Caco-2 (cell line): Measurements from ENCODE around the gene KIF1C. TPM values are rescaled to one million over a fixed set of nuclear protein-coding genes. Genes with fewer than 3 reads are reported as not detected.

Experiments used
- BruUV-seq: library from RNA; stranded (reverse); fragments of 400-500 nt; replicated peaks from 2 replicates; lab custom pipeline; 2021; lab: Mats Ljungman, UMichigan
- CTCF ChIA-PET: fragments of 300-600 bp; sonication (Branson Sonifier 250); formaldehyde crosslinking; loops from one replicate; lab custom pipeline; 2022; ENCODE audit warnings: antibody characterized with exemption; lab: Charles Lee
- POLR2A ChIA-PET: fragments of 300-600 bp; sonication (Branson Sonifier 250); formaldehyde crosslinking; loops from one replicate; lab custom pipeline; 2022; ENCODE audit warnings: antibody characterized with exemption; lab: Charles Lee
- DNase-seq, 2 experiments: peaks; one replicate each; pipeline versions ENCODE4 v3.0.0 to v3.0.0-alpha.2; 2020 to 2022
- H3K27me3 ChIP-seq: replicated peaks from 2 replicates; pipeline ENCODE4 v1.6.0; 2011; ENCODE audit warnings: low read length; ENCODE audit not compliant: control insufficient read depth, insufficient read depth
- H3K36me3 ChIP-seq: 2 replicates; pipeline ENCODE4 v1.5.1; 2011; ENCODE audit warnings: low read length; ENCODE audit not compliant: control insufficient read depth, insufficient read depth
- H3K4me1 ChIP-seq: fragments of 250-450 bp; sonication (Bioruptor Pico); 2 replicates; pipeline ENCODE4 v1.5.1; 2020; ENCODE audit warnings: mild to moderate bottlenecking
- H3K4me3 ChIP-seq: 2 replicates; pipeline ENCODE4 v1.5.1; 2011; ENCODE audit warnings: low read depth, mild to moderate bottlenecking, control low read depth, low read length
- H3K9me3 ChIP-seq: fragments of 250-450 bp; sonication (Bioruptor Pico); 2 replicates; pipeline ENCODE4 v1.5.1; 2020; ENCODE audit warnings: mild to moderate bottlenecking, moderate library complexity
- H3K27ac Mint-ChIP-seq: one replicate; pipeline ENCODE4 v1.8.0; 2022; ENCODE audit warnings: mixed read lengths; ENCODE audit not compliant: unreplicated experiment
- H3K27me3 Mint-ChIP-seq: one replicate; pipeline ENCODE4 v1.8.0; 2022; ENCODE audit warnings: mixed read lengths; ENCODE audit not compliant: insufficient read depth, unreplicated experiment
- H3K36me3 Mint-ChIP-seq: one replicate; pipeline ENCODE4 v1.8.0; 2022; ENCODE audit warnings: mild to moderate bottlenecking, mixed read lengths; ENCODE audit not compliant: insufficient read depth, unreplicated experiment
- H3K4me1 Mint-ChIP-seq: one replicate; pipeline ENCODE4 v1.8.0; 2022; ENCODE audit warnings: low read depth, mixed read lengths; ENCODE audit not compliant: unreplicated experiment
- H3K4me3 Mint-ChIP-seq: one replicate; pipeline ENCODE4 v1.8.0; 2022; ENCODE audit warnings: mild to moderate bottlenecking, moderate library complexity, mixed read lengths; ENCODE audit not compliant: unreplicated experiment
- H3K9me3 Mint-ChIP-seq: one replicate; pipeline ENCODE4 v1.8.0; 2022; ENCODE audit warnings: mixed read lengths; ENCODE audit not compliant: unreplicated experiment
- intact Hi-C: fragments of 100-400 bp; cut with micrococcal nuclease; formaldehyde crosslinking; loops from one replicate; pipeline ENCODE4 v1.10.0; 2022; ENCODE audit not compliant: unreplicated experiment
- total RNA-seq: library from RNA; stranded (reverse); gene quantifications from 2 replicates; pipeline ENCODE4 v1.2.3, GENCODE V29; 2022
- TF ChIP-seq, protein P1 (sequence below), 2 experiments: fragments of 200-600 bp in 1 of 2; IDR thresholded peaks; 1 replicate in 1 of 2; 2 replicates in 1 of 2; pipeline versions ENCODE4 v1.5.1 to v1.8.0; 2011 to 2022; ENCODE audit warnings: antibody characterized with exemption in 1 of 2, control low read depth in 1 of 2, inconsistent platforms in 1 of 2, low read depth in 1 of 2, low read length in 1 of 2, mild to moderate bottlenecking in 1 of 2, moderate library complexity in 1 of 2; ENCODE audit not compliant: insufficient read depth in 1 of 2, severe bottlenecking in 1 of 2, unreplicated experiment in 1 of 2

The KIF1C gene
- total RNA-seq, 1 experiment from 2014 or later = 87.5 TPM

- no peak for DNase-seq
- H3K9me3 ChIP-seq = no peaks in the 10 kb centered on the region
- intact Hi-C loops = no loop called here
- no peaks in the 10 kb centered on the region for H3K27me3 ChIP-seq
- BruUV-seq = TSS peak; percentile 58
- ChIA-PET POLR2A (no interaction called here), CTCF (no interaction called here)
- peaks cover 37% of the 10 kb centered on the region for H3K36me3 Mint-ChIP-seq
- peak overlapping the region; percentile 78 for H3K4me3 ChIP-seq
- H3K4me1 Mint-ChIP-seq = no peaks in the 10 kb centered on the region
- peaks cover 1% of the 10 kb centered on the region for H3K36me3 ChIP-seq
- H3K9me3 Mint-ChIP-seq = no peaks in the 10 kb centered on the region
- peak overlapping the region; percentile 26 for H3K27ac Mint-ChIP-seq
- peak overlapping the region; percentile 84 for H3K4me3 Mint-ChIP-seq
- H3K27me3 Mint-ChIP-seq = no peaks in the 10 kb centered on the region
- H3K4me1 ChIP-seq = peaks cover 5% of the 10 kb centered on the region
- TF ChIP-seq, protein P1, sequence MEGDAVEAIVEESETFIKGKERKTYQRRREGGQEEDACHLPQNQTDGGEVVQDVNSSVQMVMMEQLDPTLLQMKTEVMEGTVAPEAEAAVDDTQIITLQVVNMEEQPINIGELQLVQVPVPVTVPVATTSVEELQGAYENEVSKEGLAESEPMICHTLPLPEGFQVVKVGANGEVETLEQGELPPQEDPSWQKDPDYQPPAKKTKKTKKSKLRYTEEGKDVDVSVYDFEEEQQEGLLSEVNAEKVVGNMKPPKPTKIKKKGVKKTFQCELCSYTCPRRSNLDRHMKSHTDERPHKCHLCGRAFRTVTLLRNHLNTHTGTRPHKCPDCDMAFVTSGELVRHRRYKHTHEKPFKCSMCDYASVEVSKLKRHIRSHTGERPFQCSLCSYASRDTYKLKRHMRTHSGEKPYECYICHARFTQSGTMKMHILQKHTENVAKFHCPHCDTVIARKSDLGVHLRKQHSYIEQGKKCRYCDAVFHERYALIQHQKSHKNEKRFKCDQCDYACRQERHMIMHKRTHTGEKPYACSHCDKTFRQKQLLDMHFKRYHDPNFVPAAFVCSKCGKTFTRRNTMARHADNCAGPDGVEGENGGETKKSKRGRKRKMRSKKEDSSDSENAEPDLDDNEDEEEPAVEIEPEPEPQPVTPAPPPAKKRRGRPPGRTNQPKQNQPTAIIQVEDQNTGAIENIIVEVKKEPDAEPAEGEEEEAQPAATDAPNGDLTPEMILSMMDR (IDR thresholded peaks at IDR 0.05; ENCODE audit: insufficient read depth in 1 of 2, low read depth in 1 of 2, low read length in 1 of 2, severe bottlenecking in 1 of 2, unreplicated experiment in 1 of 2) = no peak
These were observed 1.8 kb downstream of the KIF1C start for GRCh38 chr17:4999430-5000093.

DNA sequence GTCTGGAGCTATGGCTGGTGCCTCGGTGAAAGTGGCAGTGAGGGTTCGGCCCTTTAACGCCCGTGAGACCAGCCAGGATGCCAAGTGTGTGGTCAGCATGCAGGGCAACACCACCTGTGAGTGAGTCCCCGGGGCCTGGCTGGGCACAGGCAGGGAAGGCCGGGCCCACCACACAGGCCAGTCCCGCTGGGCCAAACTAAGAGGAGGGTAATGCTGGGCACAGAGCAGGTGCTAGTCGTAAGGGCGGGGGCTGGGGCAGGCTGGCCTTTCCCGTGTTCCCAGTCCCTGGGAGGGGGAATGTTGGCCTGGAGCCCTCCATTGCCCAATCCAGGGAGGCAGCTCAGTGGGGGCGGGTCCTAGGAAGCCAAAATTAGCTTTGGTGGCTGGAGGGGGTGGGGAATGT, 2.5 kb downstream of the KIF1C start:
- Histone ChIP-seq H3K4me3 (no peak overlapping the region), H3K9me3 (no peaks in the 10 kb centered on the region), H3K36me3 (peaks cover 1% of the 10 kb centered on the region), H3K4me1 (peaks cover 5% of the 10 kb centered on the region), H3K27me3 (no peaks in the 10 kb centered on the region)
- Mint-ChIP-seq H3K27me3 (no peaks in the 10 kb centered on the region), H3K36me3 (peaks cover 44% of the 10 kb centered on the region), H3K4me3 (no peak overlapping the region), H3K4me1 (no peaks in the 10 kb centered on the region), H3K27ac (no peak overlapping the region), H3K9me3 (no peaks in the 10 kb centered on the region)
- intact Hi-C loops = no loop called here
- no TSS peak for BruUV-seq
- TF ChIP-seq, protein P1 (IDR thresholded peaks at IDR 0.05; ENCODE audit: insufficient read depth in 1 of 2, low read depth in 1 of 2, low read length in 1 of 2, severe bottlenecking in 1 of 2, unreplicated experiment in 1 of 2) = no peak
- ChIA-PET CTCF (interaction anchor here (0.7 kb wide), 1 partner anchor 35 kb away, joined by 3 read pairs; the partner anchor contains the start of gene SLC52A1), POLR2A (no interaction called here)
- DNase-seq = no peak

GRCh38 chr17:5002121-5002788, 4.5 kb downstream of the KIF1C start:
- TF ChIP-seq, protein P1 (IDR thresholded peaks at IDR 0.05; ENCODE audit: insufficient read depth in 1 of 2, low read depth in 1 of 2, low read length in 1 of 2, severe bottlenecking in 1 of 2, unreplicated experiment in 1 of 2) = no peak
- Mint-ChIP-seq H3K4me3 (no peak overlapping the region), H3K27ac (no peak overlapping the region), H3K9me3 (no peaks in the 10 kb centered on the region), H3K27me3 (no peaks in the 10 kb centered on the region), H3K36me3 (peaks cover 58% of the 10 kb centered on the region), H3K4me1 (no peaks in the 10 kb centered on the region)
- DNase-seq = no peak
- H3K27me3 ChIP-seq = no peaks in the 10 kb centered on the region
- BruUV-seq = no TSS peak
- intact Hi-C loops = no loop called here
- no peak overlapping the region for H3K4me3 ChIP-seq
- ChIA-PET CTCF (no interaction called here), POLR2A (no interaction called here)
- H3K9me3 ChIP-seq = no peaks in the 10 kb centered on the region
- peaks cover 1% of the 10 kb centered on the region for H3K36me3 ChIP-seq
- peaks cover 5% of the 10 kb centered on the region for H3K4me1 ChIP-seq
